Fibroblast of the aortic adventitia (primary cell): ENCODE data around the gene B3GNT2. TPM values are rescaled to one million over a fixed set of nuclear protein-coding genes. Genes with fewer than 3 reads are reported as not detected.
"Not testable (repeated sequence)": the region's sequence is repeated elsewhere in the genome, so short reads cannot be mapped to it uniquely, and the experiment has no call there.

Experiments
- DNase-seq: peaks from one replicate; pipeline ENCODE4 v3.0.0-alpha.2; 2010; ENCODE audit warnings: low read depth
- H3K4me3 ChIP-seq: 2 replicates; pipeline ENCODE4 v1.5.1; 2011; ENCODE audit warnings: low read depth, mild to moderate bottlenecking, control low read depth, low read length, moderate library complexity
- CTCF ChIP-seq: IDR thresholded peaks from 2 replicates; pipeline ENCODE4 v1.5.1; 2011; ENCODE audit warnings: mild to moderate bottlenecking, low read length, control low read depth, inconsistent platforms; ENCODE audit not compliant: insufficient read depth
- total RNA-seq: library from RNA; depleted of rRNA; stranded (reverse); fragments of >200 nt; gene quantifications from 2 replicates; pipeline ENCODE4 v1.2.3, GENCODE V29; 2012; ENCODE audit warnings: low replicate concordance

B3GNT2 gene
- total RNA-seq, 1 donor: 14.2 TPM

DNA sequence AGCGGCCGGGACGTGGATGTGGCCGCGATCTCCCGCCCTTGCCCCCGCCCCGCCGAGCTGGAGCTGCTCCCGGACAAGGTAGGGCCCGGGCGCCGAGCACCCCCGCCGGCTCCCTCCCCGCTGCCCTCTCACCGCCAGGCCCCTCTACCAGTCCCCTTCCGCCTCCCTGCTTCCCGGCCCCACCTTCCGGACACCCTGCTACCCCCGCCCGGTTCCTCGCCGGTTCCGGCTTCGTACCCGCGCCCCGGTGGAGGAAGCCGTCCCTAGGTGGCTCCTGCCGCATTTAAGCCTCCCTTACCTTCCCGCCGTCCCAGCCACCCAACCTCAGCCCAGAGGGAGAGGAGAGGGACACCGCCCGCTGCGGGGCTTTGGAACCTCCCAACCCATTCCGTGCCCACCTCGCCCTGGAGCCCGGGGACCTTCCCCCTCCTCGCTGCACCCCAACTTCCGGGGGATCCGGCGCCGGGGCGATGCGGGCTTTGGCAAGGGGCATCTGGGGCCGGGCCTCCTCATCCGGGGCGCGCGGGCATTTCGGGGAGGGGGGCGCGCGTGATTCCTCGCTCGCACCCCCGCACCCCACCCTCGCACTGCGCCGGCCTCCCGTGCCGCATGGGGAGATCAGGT, 475 bp downstream of the B3GNT2 start:
- H3K4me3 ChIP-seq: peak overlapping the region; percentile 94
- DNase-seq: no peak
- TF ChIP-seq CTCF: no peak

DNA sequence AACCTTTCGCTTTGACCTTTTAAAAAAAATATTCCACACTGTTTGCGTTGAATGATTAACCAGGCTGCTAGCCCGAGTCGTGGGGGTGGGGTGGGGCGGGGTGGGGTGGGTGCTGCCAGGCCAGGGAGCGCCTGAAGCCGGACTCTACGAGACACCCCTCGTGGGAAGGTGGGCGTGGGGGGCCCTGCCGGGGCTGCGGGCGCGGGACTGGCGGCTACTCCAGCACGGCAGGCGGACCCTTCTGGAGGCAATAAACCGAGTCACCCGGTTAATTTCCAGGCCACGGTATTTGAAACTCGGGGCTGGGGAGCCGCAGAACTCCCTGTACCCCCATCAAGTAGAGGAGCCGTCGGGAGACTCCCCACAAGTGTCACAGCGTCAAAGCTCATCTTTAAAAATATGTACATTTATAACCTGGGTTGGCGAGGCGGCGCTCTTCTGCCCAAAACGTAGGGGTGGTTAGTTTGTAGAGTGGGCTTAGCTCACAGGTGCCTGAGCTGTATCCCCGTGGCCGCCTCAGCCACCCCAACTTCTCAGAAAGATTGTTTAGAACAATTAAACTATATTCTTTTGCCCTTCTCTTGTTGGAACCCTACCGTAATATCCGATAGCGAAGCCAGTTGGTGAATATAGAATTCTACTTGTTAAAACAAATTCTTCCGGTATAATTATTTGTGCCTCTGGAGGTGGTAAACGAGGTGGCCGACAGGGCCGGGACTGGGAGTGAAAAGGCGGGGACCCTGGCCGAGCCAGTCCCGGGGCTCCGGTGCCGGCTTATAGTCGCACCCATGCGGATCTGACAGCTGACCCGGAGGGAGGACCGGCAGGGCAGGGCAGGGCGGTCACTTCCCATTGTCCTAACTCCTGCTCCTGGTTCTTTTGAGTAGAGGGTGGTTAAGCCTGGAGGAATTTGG, 1.4 kb downstream of the B3GNT2 start:
- TF ChIP-seq CTCF: no peak
- no peak for DNase-seq
- peak overlapping the region; percentile 94 for H3K4me3 ChIP-seq

DNA sequence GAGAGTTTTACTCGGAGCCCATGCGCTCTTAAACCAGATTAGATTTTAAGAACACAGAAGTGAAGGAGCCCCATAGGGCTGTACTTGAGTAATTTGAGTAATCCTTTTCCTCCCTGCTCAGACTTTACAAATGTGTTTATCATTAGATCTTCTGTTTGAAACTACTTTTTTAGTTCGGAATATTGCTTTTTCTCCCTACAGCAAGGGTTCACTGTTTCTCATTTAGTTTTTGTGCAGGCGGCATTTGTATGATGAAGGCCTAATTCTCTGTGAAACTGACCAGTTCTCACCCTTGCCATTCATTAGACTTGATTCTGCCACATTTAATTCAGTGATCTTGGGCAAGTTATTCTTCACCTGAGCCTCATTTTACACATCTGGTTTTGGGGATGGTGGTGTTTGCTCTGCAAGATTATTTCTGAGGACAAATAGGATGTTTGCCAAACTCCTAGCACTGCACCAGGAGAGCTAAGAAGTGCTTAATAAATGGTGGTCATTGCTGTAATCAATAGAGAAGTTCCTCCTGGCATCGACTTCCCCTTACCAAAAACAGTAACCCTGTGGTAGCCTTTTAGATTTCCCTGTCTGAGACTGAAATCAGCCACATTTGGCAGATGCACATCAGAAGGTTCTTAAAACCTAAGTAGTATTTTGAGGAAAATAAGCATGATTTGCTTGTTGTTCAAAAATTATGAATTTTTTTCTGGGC, 2.2 kb downstream of the B3GNT2 start:
- TF ChIP-seq CTCF: no peak
- DNase-seq: peak; percentile 41
- peak overlapping the region; percentile 94 for H3K4me3 ChIP-seq

DNA sequence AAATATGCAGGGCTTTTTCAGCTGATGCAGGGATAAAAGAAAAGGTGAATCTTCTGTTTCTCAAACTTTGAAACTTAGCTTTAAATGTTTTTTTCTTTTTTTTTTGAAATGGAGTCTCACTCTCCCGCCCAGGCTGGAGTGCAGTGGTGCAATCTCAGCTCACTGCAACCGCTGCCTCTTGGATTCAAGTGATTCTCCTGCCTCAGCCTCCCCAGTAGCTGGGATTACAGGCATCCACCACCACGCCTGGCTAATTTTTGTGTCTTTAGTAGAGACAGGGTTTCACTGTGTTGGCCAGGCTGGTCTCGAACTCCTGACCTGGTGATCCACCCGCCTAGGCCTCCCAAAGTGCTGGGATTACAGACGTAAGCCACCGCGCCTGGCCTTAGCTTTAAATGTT, 2.9 kb downstream of the B3GNT2 start:
- not testable (repeated sequence) for DNase-seq, H3K4me3 ChIP-seq

GRCh38 chr2:62199392-62200125, 3.6 kb downstream of the B3GNT2 start:
- no peak overlapping the region for H3K4me3 ChIP-seq
- peak; percentile 44 for DNase-seq
- TF ChIP-seq CTCF: no peak

DNA sequence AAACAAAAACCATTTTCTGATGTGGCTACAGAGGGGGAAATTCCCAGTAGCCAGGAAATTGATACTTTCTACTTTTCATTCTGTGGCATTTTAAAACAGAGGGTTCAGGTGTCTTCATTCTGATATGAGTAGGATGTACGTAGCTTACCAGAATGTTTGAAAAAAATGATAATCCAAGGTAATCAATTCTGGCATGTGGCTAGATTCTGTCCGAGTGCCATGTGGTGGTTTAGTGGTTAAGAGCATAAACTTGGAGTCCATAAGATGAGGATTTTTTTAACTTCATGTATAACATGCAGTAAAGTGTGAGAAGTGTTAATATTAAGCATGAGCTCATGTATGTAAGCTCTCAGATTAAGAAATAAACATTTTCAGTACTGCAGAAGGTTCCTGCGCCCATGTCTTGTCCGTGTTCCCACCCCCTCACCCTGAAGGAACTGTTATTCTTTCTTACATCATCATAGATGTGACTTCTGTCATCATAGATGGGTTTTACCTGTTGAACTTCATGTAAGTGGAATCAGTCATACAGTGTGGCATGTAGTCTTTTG, 4.5 kb downstream of the B3GNT2 start:
- TF ChIP-seq CTCF: no peak
- H3K4me3 ChIP-seq: no peak overlapping the region
- DNase-seq: no peak
